Measurements from ENCODE around the gene TSPEAR.

TSPEAR gene

DNA sequence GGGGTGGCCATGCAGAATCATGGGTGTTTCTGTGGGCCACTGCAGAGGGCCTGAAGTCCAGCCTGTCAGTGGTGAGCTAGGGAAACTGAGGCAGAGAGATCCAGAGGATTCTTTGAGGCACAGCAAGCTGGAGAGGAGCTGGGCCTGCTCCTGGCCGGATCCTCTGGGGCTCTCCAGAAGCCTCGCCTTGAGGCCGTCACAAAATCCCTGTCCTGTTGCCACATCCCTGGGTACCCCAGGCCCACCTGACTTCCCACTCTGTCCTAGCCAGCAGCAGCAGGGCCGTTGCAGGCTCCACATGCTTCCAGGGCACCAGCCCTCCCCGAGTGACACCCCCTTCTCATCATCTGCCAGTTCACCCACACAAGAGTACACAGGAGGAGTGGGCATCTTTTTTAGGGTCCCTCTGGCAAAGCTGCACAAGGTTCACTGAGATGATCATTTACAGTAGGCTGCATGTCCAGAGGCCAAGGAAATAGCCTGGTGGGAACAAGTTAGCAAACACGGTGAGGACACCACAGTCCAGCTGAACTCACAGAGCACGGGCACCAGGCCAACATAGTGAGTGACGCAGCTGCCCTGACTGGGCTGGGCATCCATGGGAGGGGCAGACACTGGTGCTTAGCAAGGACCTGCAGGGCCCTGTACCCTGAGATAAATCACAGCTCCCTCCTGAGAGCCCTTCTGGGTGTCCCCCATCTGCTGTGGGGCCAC is 25.1 kb upstream of the TSPEAR start:
- TF ChIP-seq FOXP2 (optimal IDR thresholded peaks at IDR 0.05; ENCODE audit: borderline replicate concordance, extremely low read depth, extremely low read length, insufficient read depth) (no peak), POLR2AphosphoS5 (IDR thresholded peaks at IDR 0.05; ENCODE audit: low read depth, low read length) (no peak), SIN3A (IDR thresholded peaks at IDR 0.05; ENCODE audit: borderline replicate concordance, insufficient read depth, low read length) (no peak), TAF1 (IDR thresholded peaks at IDR 0.05; ENCODE audit: borderline replicate concordance, insufficient read depth, low read length) (no peak)
- TF ChIP-seq, protein P1, sequence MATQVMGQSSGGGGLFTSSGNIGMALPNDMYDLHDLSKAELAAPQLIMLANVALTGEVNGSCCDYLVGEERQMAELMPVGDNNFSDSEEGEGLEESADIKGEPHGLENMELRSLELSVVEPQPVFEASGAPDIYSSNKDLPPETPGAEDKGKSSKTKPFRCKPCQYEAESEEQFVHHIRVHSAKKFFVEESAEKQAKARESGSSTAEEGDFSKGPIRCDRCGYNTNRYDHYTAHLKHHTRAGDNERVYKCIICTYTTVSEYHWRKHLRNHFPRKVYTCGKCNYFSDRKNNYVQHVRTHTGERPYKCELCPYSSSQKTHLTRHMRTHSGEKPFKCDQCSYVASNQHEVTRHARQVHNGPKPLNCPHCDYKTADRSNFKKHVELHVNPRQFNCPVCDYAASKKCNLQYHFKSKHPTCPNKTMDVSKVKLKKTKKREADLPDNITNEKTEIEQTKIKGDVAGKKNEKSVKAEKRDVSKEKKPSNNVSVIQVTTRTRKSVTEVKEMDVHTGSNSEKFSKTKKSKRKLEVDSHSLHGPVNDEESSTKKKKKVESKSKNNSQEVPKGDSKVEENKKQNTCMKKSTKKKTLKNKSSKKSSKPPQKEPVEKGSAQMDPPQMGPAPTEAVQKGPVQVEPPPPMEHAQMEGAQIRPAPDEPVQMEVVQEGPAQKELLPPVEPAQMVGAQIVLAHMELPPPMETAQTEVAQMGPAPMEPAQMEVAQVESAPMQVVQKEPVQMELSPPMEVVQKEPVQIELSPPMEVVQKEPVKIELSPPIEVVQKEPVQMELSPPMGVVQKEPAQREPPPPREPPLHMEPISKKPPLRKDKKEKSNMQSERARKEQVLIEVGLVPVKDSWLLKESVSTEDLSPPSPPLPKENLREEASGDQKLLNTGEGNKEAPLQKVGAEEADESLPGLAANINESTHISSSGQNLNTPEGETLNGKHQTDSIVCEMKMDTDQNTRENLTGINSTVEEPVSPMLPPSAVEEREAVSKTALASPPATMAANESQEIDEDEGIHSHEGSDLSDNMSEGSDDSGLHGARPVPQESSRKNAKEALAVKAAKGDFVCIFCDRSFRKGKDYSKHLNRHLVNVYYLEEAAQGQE (IDR thresholded peaks at IDR 0.05; ENCODE audit: insufficient read depth in 1 of 2, low read depth in 2 of 2, low read length in 2 of 2) = no peak

DNA sequence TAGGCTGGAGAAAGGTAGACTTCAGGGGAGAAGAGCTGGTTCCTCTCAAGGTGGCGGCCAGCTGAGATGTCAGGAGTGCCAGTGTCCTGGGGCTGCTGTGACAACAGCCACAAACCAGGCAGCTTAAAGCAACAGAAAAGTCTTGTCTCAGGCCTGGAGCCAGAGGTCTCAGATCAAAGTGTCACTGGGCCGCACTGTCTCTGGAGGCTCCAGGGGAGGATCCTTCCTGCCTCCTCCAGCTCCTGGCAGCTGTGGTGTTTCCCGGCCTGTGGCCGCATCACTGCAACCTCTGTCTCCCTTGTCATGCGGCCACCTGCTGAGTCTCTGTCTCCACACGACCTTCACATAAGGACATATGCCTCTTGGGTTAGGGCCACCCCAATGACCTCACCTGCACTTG is 24.4 kb upstream of the TSPEAR start:
- no peak for TF ChIP-seq SIN3A (IDR thresholded peaks at IDR 0.05; ENCODE audit: borderline replicate concordance, insufficient read depth, low read length)
- TF ChIP-seq, protein P1 (IDR thresholded peaks at IDR 0.05; ENCODE audit: insufficient read depth in 1 of 2, low read depth in 2 of 2, low read length in 2 of 2) = no peak
- no peak for TF ChIP-seq FOXP2 (optimal IDR thresholded peaks at IDR 0.05; ENCODE audit: borderline replicate concordance, extremely low read depth, extremely low read length, insufficient read depth)
- no peak for TF ChIP-seq TAF1 (IDR thresholded peaks at IDR 0.05; ENCODE audit: borderline replicate concordance, insufficient read depth, low read length)
- TF ChIP-seq POLR2AphosphoS5 (IDR thresholded peaks at IDR 0.05; ENCODE audit: low read depth, low read length) = no peak

DNA sequence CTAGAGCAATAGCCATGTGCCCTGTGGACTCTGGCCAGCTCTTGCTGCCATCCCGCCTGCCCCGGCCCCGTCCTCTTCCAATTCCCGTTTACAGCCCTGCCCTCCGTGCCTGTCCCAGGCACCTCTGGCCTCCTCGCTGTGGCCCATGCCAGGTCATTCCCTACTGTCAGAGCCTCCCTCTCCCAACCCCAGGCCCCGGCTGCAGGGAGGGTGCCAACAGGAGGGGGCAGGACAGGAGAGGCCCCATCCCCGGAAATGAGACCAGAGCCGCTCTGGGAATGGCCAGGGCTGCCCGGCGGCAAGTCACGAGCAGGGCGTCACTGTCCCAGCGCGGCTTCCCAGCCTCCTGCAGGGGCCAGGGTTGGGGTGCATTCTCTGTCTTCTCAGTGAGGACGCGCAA is 23.5 kb upstream of the TSPEAR start:
- TF ChIP-seq POLR2AphosphoS5 (IDR thresholded peaks at IDR 0.05; ENCODE audit: low read depth, low read length) = no peak
- no peak for TF ChIP-seq FOXP2 (optimal IDR thresholded peaks at IDR 0.05; ENCODE audit: borderline replicate concordance, extremely low read depth, extremely low read length, insufficient read depth)
- TF ChIP-seq SIN3A (IDR thresholded peaks at IDR 0.05; ENCODE audit: borderline replicate concordance, insufficient read depth, low read length) = no peak
- TF ChIP-seq TAF1 (IDR thresholded peaks at IDR 0.05; ENCODE audit: borderline replicate concordance, insufficient read depth, low read length) = no peak

DNA sequence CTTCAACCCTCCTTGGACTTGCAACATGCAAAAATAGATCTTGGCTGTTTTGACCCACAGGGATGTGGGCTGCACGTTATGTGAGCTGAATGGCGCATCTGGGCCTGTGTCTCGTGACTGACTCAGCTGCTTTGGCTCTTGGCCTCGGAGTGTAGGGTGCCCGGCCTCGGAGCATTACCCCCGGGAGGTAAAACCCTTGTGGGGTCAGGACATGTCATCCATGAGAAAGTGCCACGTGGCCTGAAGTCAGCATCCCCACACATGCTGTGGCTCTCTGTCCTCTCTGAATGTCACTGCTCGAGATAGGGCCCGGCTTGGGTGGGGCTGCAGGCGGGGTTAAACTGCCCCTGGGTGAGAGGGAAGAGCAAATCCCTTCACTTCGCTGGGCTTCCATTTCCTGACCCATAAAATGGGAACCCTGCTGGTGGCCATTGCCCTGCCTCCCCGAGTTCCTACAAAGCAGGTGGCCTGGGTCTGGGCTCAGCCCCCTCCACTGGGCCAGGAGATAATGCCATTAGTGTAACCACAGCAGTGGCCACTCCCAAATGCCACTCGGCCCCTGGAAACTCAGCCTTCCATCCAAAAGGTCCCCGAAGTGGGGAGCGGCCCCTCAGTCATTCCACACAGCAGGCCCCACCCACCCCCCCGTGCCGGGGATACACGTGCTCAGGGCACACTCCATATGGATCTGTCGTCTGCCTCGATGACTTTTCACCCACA is 22.8 kb upstream of the TSPEAR start:
- TF ChIP-seq TAF1 (IDR thresholded peaks at IDR 0.05; ENCODE audit: borderline replicate concordance, insufficient read depth, low read length) = no peak
- TF ChIP-seq SIN3A (IDR thresholded peaks at IDR 0.05; ENCODE audit: borderline replicate concordance, insufficient read depth, low read length) = no peak
- no peak for TF ChIP-seq POLR2AphosphoS5 (IDR thresholded peaks at IDR 0.05; ENCODE audit: low read depth, low read length)
- TF ChIP-seq FOXP2 (optimal IDR thresholded peaks at IDR 0.05; ENCODE audit: borderline replicate concordance, extremely low read depth, extremely low read length, insufficient read depth) = no peak
- TF ChIP-seq, protein P1 (IDR thresholded peaks at IDR 0.05; ENCODE audit: insufficient read depth in 1 of 2, low read depth in 2 of 2, low read length in 2 of 2) = no peak

DNA sequence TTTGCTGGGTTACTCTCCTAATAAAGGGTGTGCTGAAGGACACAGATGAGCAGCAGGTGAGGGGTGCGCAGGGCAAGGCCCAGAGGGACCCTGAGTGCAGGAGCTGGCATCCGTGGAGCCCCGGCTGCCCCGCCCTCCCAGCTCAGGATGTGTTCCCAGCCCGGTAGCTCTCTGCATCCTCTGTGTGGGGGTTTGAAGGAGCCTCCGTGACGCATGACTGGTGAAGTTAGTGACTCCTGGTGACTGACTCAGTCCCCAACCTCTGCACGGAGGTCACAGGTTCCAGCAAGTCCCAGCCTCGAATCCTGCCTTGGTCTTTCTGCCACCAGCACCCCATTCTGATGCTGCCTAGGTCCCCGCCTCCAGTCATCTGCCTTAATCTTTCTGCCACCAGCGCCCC is 21.6 kb upstream of the TSPEAR start:
- TF ChIP-seq, protein P1 (IDR thresholded peaks at IDR 0.05; ENCODE audit: insufficient read depth in 1 of 2, low read depth in 2 of 2, low read length in 2 of 2) = no peak
- TF ChIP-seq POLR2AphosphoS5 (IDR thresholded peaks at IDR 0.05; ENCODE audit: low read depth, low read length) (no peak), FOXP2 (optimal IDR thresholded peaks at IDR 0.05; ENCODE audit: borderline replicate concordance, extremely low read depth, extremely low read length, insufficient read depth) (no peak), TAF1 (IDR thresholded peaks at IDR 0.05; ENCODE audit: borderline replicate concordance, insufficient read depth, low read length) (no peak), SIN3A (IDR thresholded peaks at IDR 0.05; ENCODE audit: borderline replicate concordance, insufficient read depth, low read length) (no peak)

Data from PFSK-1 (cell line).